Hematopoietic multipotent progenitor cell (in vitro differentiated cells): Measurements from ENCODE around the gene PRSS21. TPM values are rescaled to one million over a fixed set of nuclear protein-coding genes. Genes with fewer than 3 reads are reported as not detected.
A peak's percentile ranks its signal among the peaks of the same experiment; 100 is the strongest.

ENCODE experiments used
- DNase-seq, 3 donors: peaks; one replicate each; pipeline ENCODE4 v3.0.0-alpha.2; 2011 to 2015; ENCODE audit warnings: low read depth in 2 of 3, low spot score in 2 of 3
- total RNA-seq: library from RNA; depleted of rRNA; stranded (reverse); fragments of >200 nt; gene quantifications from one replicate; pipeline ENCODE4 v1.2.3, GENCODE V29; 2012

Gene PRSS21
- total RNA-seq, 1 donor: 27.2 TPM

DNA sequence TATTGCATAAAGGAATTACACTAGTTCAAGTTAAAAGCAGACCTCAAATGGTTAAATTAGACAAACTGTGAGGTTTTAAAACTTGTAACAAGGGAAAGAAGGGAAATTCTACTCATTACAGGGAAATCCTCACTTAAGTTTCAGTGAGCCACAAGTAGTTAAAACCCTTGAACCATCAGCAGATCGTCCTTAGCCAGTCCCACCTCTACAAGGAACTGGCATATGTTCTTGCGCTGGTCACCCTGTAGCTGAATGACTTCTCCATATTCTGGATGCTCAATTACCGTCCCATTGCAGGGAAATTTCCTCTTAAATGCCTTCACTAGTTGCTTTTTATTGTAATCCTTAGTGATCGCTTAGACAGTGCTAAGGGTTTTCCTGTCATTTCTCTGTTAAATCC, 5.5 kb downstream of the PRSS21 start:
- no peak for DNase-seq

DNA sequence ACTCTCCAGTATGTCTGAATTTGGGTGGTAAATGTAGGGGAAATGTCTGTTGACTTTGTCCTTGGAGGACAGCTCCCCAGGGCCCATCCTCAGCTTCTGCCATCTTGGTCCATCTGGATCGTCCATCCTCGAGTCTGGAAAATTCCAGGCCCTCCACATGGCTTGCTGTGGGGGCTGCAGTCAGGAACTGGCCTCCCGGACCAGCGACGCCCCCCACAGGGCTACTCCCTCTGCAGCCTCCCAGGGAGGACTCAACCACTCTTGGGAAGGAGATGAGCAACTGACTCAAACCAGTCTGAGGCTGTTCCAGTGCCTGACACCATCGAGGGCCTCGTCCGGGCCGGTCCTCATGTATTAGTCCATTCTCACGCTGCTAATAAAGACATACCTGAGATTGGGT, 7.6 kb downstream of the PRSS21 start:
- no peak for DNase-seq

DNA sequence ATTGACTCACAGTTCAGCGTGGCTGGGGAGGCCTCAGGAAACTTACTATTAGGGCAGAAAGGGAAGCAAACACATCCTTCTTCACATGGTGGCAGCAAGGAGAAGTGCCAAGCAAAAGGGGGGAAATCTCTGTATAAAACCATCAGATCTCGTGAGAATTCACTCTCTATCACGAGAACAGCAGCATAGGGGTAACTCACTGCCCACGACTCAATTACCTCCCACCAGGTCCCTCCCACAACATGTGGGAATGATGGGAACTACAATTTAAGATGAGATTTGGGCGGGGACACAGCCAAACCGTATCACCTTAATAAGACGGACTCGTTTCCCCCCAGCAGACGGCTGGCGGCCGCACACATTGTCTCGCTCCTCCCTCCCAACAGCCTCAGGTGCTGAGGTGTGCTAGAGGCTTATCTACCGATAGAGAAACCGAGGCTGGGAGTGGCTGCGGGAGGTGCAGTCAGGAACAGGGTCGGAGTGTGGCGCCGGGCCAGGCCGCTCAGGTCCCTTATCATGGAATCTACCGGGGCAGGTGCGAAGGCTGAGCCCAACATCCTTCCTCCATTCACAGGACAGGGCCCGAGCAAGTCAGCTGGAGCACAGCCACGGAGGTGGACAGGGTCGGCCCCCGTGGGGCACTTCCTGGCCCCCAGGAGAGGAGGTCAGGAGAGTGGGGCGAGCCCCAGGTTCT, 8.2 kb downstream of the PRSS21 start:
- DNase-seq: no peak

DNA sequence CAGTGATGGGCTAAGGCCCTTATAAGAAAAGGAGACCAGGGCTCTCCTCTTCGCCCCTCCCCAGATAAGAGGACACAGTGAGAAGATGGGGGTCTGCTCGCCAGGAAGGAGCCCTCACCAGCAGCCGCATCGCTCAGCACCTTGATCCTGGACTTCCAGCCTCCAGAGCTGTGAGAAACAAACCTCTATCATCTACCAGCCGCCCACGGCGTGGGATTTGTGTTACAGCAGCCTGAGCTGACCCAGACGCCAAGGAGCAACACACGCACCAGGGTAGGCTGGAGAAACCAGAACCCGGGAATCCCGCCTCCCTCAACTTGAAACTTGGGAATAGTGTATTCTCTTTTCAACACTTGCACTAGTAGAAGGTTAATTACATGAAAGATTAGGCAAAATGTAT, 8.9 kb downstream of the PRSS21 start:
- no peak for DNase-seq

DNA sequence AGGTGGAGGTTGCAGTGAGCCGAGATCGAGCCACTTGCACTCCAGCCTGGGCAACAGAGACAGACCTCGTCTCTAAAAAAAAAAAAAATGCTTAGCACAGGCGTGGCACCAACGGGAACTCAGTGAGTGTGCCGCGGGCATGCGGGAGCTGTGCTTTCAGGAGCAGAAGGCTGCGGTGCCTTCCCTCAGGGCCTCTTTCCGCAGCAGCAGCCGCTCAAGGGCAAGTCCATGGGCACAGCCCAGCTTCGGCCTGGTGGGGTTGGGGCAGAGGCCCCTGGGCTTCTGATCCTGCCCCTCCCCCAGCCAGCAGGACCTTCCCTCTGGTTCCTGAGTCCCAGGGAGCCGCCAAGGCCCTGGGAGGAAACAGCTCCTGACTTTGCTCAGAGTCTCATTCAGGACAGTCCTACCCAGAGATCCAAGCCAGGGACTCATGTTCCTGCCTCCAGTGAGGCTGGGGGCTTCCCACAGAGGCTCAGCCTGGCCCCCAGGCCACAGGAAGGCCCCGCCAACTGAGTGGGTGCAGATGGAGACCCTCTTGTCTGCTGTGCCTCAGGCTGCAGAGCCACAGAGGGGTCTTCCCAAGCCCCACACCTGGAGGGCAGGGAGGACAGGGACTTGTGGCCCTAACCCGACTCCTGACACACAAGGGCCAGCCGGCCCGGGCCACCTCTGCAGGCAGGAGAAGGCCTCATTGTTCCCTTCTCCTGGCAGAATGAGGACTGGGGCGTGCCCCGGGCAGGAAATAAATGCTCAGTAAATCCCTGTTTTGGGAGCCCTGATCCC, 9.7 kb downstream of the PRSS21 start:
- DNase-seq: no peak

DNA sequence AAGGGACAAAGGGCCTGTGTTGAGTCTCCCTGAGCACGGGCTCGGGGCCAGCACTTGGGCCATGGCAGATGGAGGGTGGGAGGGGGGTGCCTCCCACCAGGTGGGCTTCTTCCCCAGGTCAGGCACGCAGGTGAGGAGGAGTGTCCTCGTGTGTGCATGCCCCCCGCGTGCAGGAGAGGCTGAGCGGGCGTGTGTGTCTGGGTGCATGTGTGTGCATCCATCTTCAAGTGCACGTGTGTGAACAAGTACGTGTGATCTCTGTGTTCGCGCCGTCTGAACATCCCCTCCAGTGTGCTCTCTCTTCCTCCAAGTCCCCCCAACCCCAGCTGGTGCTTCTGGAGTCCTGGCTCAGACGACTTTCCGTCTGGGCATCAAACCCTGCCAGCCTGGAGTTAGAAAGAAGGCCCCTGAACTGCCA, 10.3 kb downstream of the PRSS21 start:
- no peak for DNase-seq

DNA sequence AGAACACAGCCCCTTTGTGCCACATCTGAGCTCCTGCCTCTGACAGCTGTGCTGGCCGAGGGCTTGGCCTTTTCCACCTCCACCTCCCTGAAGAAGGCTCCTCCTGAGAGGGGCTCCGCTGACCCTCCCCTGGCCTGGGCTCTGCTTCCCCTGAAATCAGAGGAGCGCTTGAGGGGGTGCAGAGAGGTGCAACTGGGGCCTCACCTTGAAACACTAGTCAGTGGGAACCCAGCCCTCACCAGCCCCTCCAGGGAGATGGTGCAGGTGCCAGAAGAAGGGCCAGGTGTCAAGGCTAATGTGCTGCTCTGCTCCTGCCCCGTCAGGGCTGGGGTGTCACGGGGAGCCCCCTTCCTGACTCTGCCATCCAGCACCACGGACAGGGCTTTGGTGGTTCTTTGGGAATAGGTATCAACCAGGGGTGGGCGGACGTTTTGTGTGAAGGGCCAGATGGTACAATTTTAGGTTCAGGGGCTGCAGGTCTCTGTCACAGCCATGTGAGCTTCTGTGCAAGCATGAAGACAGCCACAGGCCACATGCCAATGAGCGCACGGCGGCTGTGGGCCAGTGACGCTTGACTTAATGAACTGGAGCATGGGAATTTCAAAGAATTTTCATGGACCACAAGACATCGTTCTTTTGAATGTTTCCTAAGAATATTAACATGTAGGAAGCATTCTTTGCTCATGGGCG, 10.9 kb downstream of the PRSS21 start:
- DNase-seq: no peak

DNA sequence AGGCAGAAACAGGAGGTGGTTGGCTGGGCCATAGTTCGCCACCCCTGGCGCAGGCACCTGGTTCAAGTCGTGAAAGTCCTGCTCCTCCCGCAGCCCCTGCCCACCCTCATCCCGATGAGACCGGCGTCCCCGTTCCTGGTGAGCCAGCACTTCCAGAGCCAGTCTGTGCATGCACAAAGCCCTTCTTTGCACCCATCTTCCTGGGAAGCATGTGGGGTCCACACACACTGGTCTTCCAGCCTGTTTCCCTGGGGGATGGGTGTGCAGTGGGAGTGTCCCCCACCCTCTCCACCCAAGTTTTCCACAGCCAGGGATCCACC, 11.4 kb downstream of the PRSS21 start:
- DNase-seq: no peak

DNA sequence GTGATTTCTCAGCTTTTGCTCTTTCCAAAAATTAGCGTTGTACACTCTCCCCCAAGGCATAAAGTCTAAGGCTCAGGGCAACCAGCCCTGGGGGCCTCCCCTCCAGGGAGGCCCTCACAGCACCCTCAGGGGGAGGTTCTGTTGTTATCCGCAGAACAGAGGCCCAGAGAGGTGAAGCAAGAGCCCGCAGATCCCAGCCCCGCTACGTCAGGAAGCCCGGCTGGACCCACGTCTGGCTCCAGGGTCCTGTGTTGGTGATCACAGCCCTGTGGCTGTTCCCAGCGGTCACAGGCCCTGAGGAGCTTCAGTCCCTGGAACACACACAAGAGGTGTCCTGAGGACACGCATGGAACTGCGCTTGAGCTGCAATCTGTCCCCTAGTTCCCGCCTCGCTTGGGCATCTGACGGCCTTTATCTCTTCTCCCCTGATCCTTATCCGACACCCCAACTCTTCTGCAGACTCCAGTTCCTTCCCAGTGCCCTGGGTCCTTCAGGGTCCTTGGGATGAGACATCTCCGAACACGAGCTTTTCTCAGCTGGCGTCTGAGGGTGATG, 11.9 kb downstream of the PRSS21 start:
- no peak for DNase-seq

DNA sequence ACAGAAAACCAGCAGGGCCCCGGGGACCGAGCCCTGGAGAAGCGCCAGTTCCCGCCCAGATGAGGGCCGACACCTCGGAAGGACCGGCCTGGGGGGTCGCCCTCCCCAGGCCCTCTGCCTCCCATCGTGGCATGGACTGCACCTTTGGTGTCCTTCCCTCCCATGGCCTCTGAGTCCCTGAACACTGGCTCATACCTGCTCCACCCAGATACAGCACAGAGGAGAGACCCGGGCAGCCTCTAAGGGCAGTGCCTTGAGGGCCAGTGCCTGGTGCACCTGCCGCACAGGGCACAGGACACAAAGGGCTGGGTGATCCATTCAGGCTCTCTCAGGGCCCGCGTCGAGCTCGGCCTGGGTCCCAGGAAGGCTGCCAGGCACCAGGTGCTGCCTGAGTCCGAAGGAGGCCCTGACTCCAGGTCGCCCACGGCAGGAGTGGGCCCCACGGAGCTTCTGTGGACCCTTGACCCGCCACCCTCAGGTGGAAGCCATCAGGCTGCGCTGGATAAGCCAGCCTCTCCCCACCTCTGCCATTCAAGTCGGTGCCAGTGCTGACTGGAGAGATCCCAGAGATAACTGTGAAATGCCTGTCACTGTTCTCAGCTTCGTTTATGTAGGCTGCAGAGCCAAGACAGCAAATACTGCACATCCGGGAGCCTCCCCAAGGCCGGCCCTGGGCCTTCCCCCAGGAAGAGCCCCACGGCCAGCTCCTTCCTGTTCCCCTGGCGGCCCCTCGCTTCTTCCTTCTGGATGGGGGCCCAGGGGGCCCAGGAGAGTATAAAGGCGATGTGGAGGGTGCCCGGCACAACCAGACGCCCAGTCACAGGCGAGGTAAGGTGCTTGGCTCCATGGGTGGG, 12.7 kb downstream of the PRSS21 start, which contains the start of gene ZG16B:
Gene ZG16B, plus strand, starts transcription at position 803 of the 854 bp plus-strand sequence. CDS start 139 bp downstream, outside the sequence.
- peak in 1 of 3 donors; percentile 16 for DNase-seq

DNA sequence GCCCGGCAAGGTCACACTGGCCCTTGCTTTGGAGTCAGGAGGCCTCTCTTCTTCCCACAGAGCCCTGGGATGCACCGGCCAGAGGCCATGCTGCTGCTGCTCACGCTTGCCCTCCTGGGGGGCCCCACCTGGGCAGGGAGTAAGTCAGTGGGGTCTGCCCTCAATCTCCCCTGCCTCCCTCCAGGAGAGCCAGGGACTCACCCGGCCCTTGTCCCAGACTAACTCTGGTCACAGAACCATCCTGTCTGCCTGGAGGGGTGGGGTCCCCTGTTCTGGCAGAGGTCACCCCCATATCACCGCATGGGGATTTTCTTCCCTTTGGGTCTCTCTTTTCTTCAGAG, 13.3 kb downstream of the PRSS21 start:
- no peak for DNase-seq

DNA sequence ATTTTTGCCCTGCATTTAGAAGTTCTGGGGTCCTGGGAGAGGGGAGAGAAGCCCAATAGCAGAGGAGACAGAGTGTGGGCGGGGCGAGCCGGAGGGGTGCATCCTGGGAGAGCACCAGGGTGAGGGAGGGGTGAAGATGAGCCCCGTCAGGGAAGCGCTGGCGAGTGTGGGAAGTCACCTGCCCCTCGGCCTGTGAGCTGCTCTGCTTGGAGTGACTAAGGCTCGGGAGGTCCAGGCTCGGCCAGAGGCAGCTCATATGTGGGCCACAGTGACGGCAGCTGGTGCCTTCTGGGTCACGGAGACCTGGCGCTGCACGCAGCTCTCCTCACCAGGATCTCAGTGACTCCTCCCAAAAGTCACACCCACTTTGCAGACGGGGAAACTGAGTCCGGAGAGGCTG, 14.2 kb downstream of the PRSS21 start:
- no peak for DNase-seq

DNA sequence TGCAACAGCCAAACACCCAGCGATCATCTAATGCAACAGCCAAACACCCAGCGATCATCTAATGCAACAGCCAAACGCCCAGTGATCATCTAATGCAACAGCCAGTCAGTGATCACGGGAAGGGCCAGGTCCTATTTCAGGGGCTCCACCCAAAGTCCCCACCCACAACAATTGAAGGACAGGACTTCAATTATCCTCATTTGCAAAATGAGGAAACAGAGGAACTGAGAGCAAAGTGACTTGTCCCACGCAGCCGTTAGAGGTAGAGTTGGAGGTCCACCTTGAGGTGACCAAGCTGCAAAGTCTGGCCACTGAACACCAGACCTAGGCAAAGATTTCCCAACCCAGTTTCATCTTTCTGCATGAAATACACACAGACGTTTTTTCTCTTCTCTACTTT, 16.7 kb downstream of the PRSS21 start:
- DNase-seq: no peak

DNA sequence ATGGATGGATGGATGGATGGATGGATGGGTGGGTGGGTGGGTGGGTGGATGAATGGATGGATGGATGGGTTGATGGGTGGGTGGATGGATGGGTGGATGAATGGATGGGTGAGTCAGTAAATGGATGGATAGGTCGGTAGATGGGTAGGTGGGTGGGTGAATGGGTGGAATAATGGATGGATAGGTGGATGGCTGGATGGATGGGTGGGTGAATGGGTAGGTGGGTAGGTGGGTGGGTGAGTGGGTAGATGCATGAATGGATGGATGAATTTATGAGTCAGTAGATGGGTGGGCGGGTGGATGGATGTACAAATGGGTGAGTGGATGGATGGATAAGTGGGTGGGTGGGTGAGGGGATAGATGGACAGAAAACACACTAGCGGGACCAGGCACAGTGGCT, 17.9 kb downstream of the PRSS21 start:
- no peak for DNase-seq

DNA sequence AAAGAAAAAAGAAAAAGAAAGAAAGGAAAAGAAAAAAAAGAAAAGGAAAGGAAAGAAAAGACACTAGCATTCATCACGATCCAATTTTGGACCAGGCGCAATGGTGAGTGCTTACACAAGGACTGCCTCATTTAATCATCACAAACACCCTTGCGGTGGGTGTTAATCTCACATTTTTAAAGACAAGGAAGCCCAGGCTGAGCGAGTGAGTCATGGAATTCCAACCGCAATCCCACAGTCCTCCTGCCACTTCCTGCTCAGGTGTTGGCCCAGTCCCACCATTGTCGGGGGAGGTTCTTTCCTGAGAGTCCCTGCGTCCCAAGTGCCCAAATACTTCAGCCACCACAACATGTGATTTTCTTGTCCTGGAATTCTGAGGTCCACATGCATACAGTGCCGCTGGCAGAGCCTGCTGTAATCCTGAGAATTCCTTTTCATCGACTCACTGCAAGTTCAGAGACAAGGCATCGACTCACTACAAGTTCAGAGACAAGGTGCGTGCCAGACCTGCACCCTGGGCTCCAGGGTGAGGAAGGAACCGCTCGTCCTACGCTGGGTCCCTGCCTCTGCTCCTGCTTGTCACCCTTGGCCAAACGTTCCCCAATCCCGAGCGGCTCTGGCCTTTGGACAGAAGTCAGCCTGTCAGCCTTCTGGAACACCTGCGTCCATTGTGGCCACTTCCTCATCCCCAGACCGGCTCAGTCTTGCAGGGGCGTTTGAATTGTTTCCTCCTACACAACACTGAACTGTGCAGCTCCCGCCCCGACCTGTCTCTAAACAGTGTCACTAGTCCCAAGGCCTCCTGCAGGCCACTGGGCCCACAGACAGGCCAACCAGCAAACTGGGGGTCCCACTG, 18.8 kb downstream of the PRSS21 start:
- no peak for DNase-seq

DNA sequence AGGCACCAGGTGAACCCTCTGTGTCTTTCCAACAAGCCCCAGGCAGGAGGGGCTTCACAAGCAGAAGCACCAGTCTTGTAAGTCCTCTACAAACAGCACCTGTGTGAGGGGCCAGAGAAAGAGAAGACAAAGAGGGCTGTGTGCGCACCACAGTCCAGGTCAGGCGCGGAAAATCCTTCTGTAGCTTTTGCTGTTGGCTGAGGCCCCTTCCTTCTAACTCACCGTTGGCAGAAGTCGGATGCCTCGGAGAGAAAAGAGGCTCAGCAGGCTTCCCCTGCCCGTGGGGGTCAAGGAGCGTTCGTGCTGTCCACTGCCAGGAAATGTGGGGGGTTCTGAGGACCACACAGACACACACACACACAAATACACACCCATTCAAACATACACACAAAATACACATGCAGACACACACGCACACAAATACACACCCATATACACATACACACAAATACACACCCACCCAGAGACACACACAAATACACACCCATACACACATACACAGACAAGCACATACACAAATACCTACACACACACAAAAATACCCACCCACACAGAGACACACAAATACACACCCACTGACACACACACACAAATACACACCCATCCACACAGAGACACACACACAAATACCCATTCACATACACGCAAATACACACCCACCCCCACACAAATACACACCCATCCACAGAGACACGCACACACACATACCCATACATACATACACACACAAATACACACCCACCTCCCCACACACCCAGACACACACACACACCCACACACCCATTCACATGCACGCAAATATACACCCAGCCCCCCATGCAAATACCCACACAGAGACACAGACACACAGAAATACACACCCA, 19.8 kb downstream of the PRSS21 start:
- no peak for DNase-seq

DNA sequence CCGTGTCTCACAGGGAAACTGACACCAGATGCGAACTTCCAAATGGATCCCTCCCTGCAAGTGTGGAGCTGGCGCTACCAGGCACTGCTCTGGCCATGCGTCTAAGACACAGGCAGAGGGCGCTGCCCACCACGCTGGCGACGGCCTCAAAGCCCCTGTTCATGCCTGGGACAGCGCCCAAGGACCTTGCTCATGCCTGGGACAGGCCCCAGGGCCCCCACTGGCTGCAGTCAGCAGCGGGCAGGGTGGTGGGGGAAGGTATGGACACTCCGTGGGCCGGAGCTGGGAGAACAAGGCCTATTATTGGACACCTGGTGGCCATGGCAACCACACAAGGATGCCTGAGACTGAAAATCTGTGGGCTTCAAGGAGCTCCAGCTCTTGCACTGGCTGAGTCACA, 21.9 kb downstream of the PRSS21 start:
- peak in 2 of 3 donors; percentile 71 to 80 for DNase-seq

DNA sequence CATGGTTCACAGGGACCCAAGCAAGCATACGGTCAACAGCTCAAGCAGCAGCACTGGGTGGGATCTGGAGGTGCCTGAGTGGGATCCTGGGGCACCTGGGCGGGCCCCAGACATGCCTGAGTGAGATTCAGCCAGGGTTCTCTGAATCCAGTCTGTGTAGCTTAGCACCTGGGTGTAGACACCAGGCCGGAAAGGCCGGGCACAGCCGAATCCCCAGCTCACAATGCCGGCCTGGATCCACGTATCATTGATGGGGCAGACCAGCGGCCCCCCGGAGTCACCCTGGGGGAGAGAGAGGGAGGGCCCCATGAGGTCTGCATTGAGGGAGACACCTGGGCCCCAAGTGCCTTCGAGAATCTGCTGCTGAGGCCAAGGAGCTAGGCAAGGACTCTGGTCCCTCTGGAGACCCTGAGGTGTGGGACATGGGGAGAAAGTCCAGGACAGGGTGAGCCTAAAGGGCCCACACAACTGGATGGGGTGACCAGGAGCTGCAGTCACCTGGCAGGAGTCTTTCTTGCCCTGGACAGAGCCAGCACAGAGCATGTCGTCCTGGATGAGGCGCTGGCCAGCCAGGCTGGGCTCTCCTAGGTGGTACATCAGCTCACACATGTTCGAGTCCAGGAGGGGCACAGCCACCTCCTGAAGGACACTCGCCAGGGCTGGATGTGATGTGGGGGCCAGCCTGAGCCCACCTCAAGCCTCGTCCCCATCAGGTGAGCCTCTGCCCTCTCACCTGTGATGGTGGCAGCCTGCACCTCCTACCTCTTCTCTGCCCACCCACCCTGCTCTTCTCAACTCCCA, 22.8 kb downstream of the PRSS21 start:
- DNase-seq: no peak
